ENCODE measurements around the gene RTCB.
A peak's percentile ranks its signal among the peaks of the same experiment; 100 is the strongest.

RTCB gene

GRCh38 chr22:32411829-32412592 is at the start of gene RTCB:
Gene RTCB, minus strand, starts transcription at chr22:32412247. Its CDS starts 91 bp downstream, at chr22:32412156.
- DNase-seq, result peak; percentile 92

DNA sequence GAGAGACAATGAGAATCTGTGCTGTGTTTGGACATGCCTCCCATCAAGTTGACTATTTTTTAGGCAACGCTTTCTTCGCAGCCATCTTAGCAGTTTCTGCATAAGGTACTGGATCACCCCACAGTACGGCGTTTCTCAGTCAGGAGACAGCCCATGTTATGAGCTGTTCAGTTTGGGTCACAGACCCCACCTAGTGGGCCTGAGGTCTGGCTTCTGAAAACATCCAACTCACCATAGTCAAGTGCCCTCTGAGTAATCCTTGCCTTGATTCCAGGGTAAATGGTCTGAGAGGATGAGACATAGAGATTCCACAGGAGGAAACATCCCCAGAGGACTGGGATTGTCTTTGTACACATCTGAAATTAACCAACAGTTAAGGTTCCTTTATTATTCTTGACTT is 45.0 kb upstream of the RTCB start:
- no peak for DNase-seq

GRCh38 chr22:32448980-32449379 is 36.9 kb upstream of the RTCB start:
- DNase-seq, result no peak

GRCh38 chr22:32446321-32446720 is 34.3 kb upstream of the RTCB start:
- DNase-seq, result no peak

DNA sequence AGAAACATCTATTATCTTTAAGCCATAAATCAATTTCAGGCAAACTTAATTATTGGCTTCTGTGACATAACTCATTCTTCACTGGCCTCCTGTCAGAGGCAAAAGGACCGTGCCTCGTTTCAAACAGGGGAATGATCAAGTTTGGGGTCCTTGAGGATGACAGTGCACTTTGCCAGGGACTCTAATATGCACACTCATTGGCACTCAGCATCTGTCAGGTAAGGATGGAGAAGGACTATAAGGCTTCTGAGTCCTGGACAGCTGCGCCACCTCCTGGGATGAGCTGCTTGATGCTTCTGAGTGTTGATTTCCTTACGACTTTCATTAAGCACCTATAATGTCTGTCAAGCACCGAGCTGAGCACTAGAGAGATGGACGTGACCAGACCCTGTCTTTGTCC is 32.0 kb upstream of the RTCB start:
- no peak for DNase-seq

DNA sequence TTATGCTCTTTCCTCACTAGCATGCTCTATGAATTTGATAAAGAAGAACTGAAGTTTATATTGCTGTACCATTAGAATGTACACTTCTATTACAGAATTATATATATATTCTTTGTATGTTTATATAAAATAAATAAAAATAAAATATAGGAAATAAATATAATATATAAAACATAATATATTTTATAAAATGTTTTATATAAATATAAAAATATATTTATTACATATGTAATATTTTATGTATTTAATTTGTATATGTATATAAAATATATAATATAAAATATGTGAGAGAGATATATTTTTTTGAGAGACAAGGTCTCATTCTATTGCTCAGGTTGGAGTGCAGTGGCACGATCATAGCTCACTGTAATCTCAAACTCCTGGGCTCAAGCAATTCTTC is 18.3 kb upstream of the RTCB start:
- DNase-seq, result no peak

DNA sequence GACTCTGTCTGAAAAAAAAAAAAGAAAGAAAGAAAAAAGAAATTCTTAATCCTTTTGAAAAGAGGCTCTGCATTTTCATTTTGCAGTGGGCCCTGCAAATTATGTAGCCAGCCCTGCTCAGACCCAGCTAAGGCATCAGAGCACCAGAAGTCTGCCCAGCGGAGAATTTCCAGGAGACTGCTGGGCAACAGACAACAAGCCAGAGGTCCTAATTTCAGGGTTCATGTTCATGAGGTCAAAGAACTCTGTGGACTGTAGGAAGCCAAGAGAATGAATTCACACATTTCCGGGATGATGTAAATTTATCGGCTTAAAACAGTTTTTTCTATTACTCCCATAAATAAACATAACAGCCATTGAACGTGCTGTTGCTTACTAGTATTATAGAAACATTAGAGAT is 14.8 kb upstream of the RTCB start:
- no peak for DNase-seq

DNA sequence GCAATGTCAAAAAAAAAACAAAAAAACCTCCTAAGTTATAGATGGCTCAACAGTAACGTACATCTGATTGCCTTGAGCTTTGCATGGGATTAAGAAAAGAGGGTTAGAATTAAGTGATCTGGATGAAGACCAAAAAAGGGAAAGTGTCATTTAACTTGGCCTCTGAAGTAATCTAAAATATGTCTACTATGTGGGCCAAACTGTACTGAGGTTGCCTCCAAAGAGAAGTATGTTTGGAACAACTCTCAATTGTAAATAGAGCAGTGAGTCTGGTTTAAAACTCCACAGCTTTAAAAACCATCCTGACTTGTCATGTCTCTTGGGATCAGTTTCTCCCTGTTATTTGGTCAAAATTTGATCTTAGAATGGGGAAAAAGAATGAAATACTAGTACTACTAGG is 11.6 kb upstream of the RTCB start:
- DNase-seq, result no peak

DNA sequence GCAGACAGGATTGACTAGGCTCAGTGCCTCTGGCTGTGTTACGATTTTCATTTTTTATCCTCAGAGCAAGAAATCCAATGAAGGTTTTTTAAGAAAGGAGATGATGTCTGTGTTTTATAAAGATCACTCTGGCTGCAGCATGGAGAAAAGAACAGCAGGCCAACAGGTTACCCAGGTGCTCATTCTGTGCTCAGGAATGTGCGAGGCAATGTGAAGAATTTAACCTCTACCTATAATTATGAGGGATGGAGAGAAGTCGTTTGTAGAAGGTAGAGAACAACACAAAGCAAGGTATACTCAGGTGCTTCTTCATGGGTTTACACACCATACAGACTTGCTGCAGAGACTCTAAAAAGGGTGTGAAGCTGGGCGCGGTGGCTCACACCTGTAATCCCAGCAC is 10.0 kb upstream of the RTCB start:
- DNase-seq, result no peak

DNA sequence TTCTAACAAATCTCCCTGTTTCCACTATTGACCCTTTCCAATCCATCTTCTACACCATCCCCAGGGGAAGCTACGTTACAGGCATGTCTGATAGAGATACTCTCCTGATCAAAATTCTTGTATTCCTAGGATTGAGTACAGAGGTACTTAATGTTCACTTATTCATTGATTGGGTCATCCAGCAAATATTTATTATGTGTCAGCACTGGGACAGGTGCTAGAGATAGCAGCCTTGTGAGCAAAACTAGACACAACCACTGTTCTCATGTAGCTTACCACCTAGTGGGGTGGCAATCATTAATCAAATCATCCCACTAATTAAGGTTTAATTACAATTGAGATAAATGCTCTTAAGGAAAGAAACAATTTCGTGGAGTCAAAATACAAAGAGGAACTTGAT is 9.4 kb upstream of the RTCB start:
- DNase-seq, result no peak

DNA sequence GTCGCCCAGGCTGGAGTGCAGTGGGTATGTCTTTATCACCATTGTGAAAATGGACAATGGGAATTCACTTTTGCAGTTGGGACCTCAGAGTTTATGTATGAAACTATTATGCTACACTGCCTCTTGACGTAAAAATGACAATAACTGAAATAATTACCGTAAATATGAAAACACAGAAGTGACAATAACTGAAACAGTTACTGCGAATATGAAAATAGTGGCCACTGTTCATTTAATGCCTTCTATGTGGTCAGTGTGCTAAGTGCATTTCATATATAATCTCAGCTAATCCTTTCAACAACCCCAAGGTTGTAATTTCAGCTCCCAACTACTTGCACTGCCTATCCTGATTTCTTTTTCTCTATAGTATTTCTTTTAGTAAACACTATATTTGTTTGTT is 5.9 kb upstream of the RTCB start:
- no peak for DNase-seq

DNA sequence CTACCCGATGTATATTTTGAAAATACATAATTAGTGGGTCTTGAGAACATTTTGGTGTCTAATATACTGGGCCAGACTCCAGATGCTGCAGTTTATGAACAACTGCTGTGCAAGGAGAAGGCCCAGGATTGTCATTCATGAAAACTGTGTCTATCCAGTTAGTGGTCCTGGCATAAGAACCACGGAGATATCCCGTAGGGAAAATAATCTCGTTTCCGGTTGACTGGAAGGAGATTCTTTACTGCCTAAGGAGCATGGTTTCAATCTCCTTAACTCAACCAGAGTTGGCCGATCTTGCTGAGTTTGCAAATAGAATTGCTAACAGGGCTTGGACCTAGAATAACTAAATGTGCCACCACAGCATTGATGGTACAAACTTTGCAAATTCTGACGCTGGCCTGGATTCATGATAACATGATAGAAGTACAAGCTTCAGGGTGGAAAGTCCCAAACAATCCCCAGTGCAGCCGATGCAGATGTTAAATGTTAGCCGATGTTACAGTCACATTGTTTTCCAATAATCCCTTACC is 4.6 kb upstream of the RTCB start:
- DNase-seq, result no peak

DNA sequence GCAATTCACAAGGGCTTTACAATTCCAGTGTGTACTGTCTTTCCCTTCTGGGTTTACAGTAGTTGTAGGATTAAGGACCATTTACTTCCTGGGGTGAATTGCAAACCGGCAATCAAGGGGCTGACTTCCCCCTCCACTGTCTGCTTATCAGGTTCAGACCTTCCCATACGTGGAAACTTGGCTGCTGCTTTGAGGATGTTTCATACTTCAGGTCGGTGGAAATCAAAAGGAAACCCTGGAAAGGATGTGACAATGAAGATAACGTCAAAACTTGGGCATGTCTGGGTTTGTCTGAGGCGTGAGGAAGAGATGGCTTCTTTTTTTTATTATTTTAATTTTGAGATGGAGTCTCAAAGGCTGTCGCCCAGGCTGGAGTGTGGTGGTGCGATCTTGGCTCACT is 2.1 kb upstream of the RTCB start:
- DNase-seq, result no peak

GRCh38 chr22:32413719-32414118 is 1.7 kb upstream of the RTCB start:
- DNase-seq, result no peak

GRCh38 chr22:32411402-32411801 is 645 bp downstream of the RTCB start:
- DNase-seq, result no peak

- DNase-seq, result no peak
Observed at GRCh38 chr22:32410459-32410858, 1.6 kb downstream of the RTCB start.

DNA sequence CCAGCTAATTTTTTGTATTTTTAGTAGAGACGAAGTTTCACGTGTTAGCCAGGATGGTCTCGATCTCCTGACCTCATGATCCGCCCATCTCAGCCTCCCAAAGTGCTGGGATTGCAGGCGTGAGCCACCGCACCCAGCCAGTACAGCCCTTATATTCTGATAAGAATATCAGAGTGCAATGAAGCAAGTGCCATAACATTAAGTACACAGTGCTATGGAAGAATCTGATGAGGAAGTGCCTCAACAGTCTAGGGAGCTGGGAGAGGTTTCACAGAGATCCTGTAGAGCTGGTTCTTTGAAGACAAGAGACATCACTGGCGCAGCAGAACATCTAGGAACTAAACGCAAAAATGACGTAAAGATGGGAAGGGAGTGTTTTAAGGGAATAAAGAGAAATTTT is 2.1 kb downstream of the RTCB start:
- no peak for DNase-seq

DNA sequence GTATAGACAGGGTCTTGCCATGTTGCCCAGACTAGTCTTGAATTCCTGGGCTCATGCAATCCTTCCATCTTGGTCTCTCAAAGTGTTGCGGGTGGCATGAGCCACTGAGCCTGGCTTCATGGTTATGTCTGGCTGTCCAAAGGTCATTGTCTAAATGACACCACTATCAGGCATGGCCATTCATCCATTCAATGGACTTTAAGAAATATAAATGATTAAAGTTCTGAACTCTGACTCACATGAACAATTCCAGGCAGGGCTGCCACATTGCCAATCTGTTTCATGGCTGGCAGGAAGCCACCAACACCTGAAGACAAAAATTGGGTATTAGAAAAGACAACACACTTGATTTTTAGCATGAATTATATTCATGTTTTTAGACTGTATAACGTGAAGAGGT is 4.1 kb downstream of the RTCB start:
- no peak for DNase-seq

DNA sequence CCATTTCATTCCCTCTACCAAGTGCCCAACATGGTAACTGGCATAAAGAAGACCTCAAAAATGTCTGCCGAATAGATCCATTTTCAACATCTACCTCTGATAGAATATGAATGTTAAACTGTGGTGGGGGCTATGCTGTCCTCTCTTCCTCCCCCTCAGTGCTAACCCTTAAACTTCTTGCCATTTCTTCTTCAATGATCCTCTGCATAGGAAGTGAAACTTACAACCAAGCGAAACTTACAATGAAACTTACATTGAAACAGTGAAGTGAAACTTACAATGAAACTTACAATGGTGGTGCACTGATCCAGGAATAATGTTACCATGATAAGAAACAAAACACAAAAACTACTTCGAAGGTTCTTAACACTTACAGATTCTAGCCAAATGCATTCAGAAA is 4.7 kb downstream of the RTCB start:
- DNase-seq, result no peak

DNA sequence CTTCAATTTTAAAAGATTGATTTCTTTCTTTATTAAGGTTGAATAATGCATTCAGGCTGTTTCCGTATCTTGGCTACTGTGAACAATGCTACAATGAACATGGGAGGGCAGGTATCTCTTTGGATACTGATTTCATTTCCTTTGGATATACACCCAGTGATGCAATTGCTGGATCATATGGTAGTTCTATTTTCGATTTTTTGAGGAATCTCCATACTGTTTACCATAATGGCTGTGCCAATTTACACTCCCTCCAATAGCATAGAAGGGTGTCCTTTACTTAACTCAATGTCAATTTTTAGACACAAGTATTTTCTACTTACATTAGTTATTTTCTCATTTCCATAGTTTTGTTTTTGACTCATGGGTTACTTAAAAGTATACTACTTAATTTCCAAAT is 8.0 kb downstream of the RTCB start:
- DNase-seq, result no peak

GRCh38 chr22:32401486-32401885 is 10.6 kb downstream of the RTCB start:
- DNase-seq, result no peak

DNA sequence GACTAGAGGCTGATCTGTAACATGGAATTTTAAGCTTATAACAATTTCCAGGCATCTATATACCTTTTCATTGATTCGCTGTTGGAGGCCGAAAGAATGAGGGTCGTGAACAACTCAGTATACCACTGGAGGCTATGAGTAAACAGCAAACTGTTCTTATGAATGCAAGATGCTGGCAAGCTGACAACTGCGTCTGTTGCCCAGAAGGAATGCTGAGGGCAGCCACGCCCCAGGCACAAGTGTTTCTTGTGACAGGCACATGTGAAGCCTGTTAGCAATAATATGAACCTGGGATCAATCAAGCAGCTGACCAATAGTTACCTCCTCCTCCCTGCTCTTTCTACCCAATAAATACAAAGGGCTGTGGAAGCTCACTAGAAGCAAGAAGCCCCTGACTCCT is 15.3 kb downstream of the RTCB start:
- no peak for DNase-seq

- no peak for DNase-seq
Observed at GRCh38 chr22:32396255-32396654, 15.8 kb downstream of the RTCB start.

GRCh38 chr22:32395107-32395506 is 16.9 kb downstream of the RTCB start:
- DNase-seq, result no peak

DNA sequence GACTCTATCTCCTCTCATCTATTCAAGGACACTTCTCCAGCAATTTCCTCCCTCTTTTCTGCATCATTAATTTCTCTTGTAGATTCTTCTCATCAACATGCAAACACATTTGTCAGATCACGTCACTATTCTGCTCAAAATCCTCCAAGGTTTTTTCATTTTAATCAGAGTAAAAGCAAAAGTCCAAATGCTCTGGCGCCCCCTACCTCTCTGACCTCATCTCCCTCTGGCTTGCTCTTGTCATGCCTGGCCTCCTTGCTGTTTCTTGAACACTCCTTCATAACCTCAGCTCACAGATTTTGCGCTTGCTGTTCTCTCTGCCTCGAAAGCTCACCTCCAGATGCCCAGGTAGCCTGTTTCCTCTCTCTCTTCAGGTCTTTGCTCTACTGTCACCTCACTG is 22.4 kb downstream of the RTCB start:
- no peak for DNase-seq
